Stimulated activated CD8-positive, alpha-beta memory T cell treated with anti-CD3 and anti-CD28 coated beads, Interleukin-7, amount 100 ng/mL, for 1 hour (primary cell): ENCODE measurements around the gene TEX53.
A peak's percentile ranks its signal among the peaks of the same experiment; 100 is the strongest.

Source experiments
- DNase-seq, 2 donors: peaks; one replicate each; pipeline ENCODE4 v3.0.0-alpha.2; 2020; ENCODE audit warnings: low read depth in 2 of 2

TEX53 gene

GRCh38 chr9:114641967-114642366 is 15.6 kb downstream of the TEX53 start:
- no peak for DNase-seq

- DNase-seq, result no peak
Measured at GRCh38 chr9:114638404-114638803, 19.2 kb downstream of the TEX53 start.

GRCh38 chr9:114634387-114634786 is 23.2 kb downstream of the TEX53 start:
- DNase-seq, result no peak

GRCh38 chr9:114633438-114634089 is 24.0 kb downstream of the TEX53 start:
- DNase-seq, result no peak

GRCh38 chr9:114631166-114631565 is 26.4 kb downstream of the TEX53 start:
- DNase-seq, result no peak

GRCh38 chr9:114629563-114630090 is 28.0 kb downstream of the TEX53 start:
- DNase-seq, result no peak

- DNase-seq, result no peak
Measured at GRCh38 chr9:114627553-114627952, 30.1 kb downstream of the TEX53 start.

GRCh38 chr9:114626415-114627020 is 31.1 kb downstream of the TEX53 start:
- no peak for DNase-seq

GRCh38 chr9:114624677-114625076 is 32.9 kb downstream of the TEX53 start:
- no peak for DNase-seq

GRCh38 chr9:114621975-114622609 is 35.5 kb downstream of the TEX53 start:
- no peak for DNase-seq

- no peak for DNase-seq
Measured at GRCh38 chr9:114621561-114621960, 36.0 kb downstream of the TEX53 start.

- DNase-seq, result no peak
Measured at GRCh38 chr9:114619191-114619761, 38.3 kb downstream of the TEX53 start.

GRCh38 chr9:114616684-114617520 is 40.7 kb downstream of the TEX53 start:
- DNase-seq, result no peak

GRCh38 chr9:114614373-114614772 is 43.2 kb downstream of the TEX53 start:
- no peak for DNase-seq

- DNase-seq, result no peak
Measured at GRCh38 chr9:114613919-114614318, 43.7 kb downstream of the TEX53 start.

GRCh38 chr9:114613087-114613486 is 44.5 kb downstream of the TEX53 start:
- DNase-seq, result no peak

- no peak for DNase-seq
Measured at GRCh38 chr9:114612272-114612923, 45.2 kb downstream of the TEX53 start.

- peak in 1 of 2 donors; percentile 21 for DNase-seq
Measured at GRCh38 chr9:114611516-114612271, 45.9 kb downstream of the TEX53 start.

- DNase-seq, result no peak
Measured at GRCh38 chr9:114608525-114608796, 49.1 kb downstream of the TEX53 start.

- no peak for DNase-seq
Measured at GRCh38 chr9:114607671-114608524, 49.7 kb downstream of the TEX53 start.
